GM12878 (cell line): ENCODE results near the gene RANBP6. TPM values are rescaled to one million over a fixed set of nuclear protein-coding genes. Genes with fewer than 3 reads are reported as not detected.

ENCODE experiments used
- CREM ChIP-seq: IDR thresholded peaks from 2 replicates; pipeline ENCODE4 v1.6.1; 2014; ENCODE audit warnings: antibody characterized with exemption, low read depth
- DPF2 ChIP-seq: fragments of 450-650 bp; IDR thresholded peaks from 2 replicates; pipeline ENCODE4 v1.6.1; 2017; ENCODE audit warnings: mild to moderate bottlenecking
- HDAC6 ChIP-seq: fragments of 200-600 bp; sonication (generic); IDR thresholded peaks from one replicate; pipeline ENCODE4 v1.8.0; 2017; ENCODE audit warnings: antibody characterized with exemption; ENCODE audit not compliant: unreplicated experiment
- JUND ChIP-seq: IDR thresholded peaks from 2 replicates; pipeline ENCODE4 v1.6.1; 2012; ENCODE audit warnings: low read depth, mild to moderate bottlenecking, low read length, improper control_type of control experiment, moderate library complexity
- NR2C1 ChIP-seq: fragments of 450-650 bp; IDR thresholded peaks from 2 replicates; pipeline ENCODE4 v1.6.1; 2017; ENCODE audit warnings: antibody characterized with exemption, mild to moderate bottlenecking, moderate library complexity
- RAD21 ChIP-seq: IDR thresholded peaks from 2 replicates; pipeline ENCODE4 v1.6.1; 2011; ENCODE audit warnings: mild to moderate bottlenecking, low read depth, low read length, moderate library complexity; ENCODE audit not compliant: insufficient read depth
- RB1 ChIP-seq: fragments of 450-650 bp; formaldehyde crosslinking; IDR thresholded peaks from 2 replicates; pipeline ENCODE4 v1.6.1; 2017; ENCODE audit warnings: mild to moderate bottlenecking, borderline replicate concordance
- SMC3 ChIP-seq: IDR thresholded peaks from 2 replicates; pipeline ENCODE4 v1.6.1; 2011; ENCODE audit warnings: low read length, improper control_type of control experiment, borderline replicate concordance
- ZBTB11 ChIP-seq: fragments of 450-650 bp; formaldehyde crosslinking; IDR thresholded peaks from 2 replicates; pipeline ENCODE4 v1.5.0; 2022; ENCODE audit warnings: mild to moderate bottlenecking, missing genetic modification characterization
- polyA plus RNA-seq, 11 experiments: library from polyadenylated mRNA; depleted of rRNA in 4 of 11; unstranded in 6 of 11; stranded (reverse) in 5 of 11; fragments of >200 nt; fragmentation: Nextera tagmentation in 4 of 11; fragmentation: Illumina TruSeq in 1 of 11; extraction: Ambion mirVana in 4 of 11; extraction: Trizol in 1 of 11; gene quantifications; 1 replicate in 1 of 11; 2 replicates in 10 of 11; pipeline versions ENCODE4 v1.2.1 to v1.2.3, GENCODE V29; 2011 to 2016; ENCODE audit warnings: inconsistent platforms in 2 of 11, missing spikeins in 2 of 11, low read depth in 1 of 11
- total RNA-seq, 4 experiments: library from RNA; depleted of rRNA in 3 of 4; stranded (reverse); fragments of >200 nt in 3 of 4; fragmentation: Illumina TruSeq in 1 of 4; extraction: Trizol in 1 of 4; gene quantifications; 2 replicates each; pipeline versions ENCODE4 v1.2.1 to v1.2.3, GENCODE V29; 2013 to 2021

Gene RANBP6
- total and polyA plus RNA-seq, 10 of the 15 experiments (the other 5 are each of a cell fraction or from before 2014, with no cell fraction given) = 10.9 to 26.9 (median 19.4) TPM

- no peak for TF ChIP-seq ZBTB11 (CRISPR knock-in tag)
- TF ChIP-seq NR2C1 = no peak
- no peak for TF ChIP-seq DPF2
- TF ChIP-seq RAD21 = no peak
- no peak for TF ChIP-seq JUND
- TF ChIP-seq CREM = peak; percentile 97
- TF ChIP-seq HDAC6 = no peak
- no peak for TF ChIP-seq SMC3
- TF ChIP-seq RB1 = no peak
These were observed 7.0 kb downstream of the RANBP6 start (continued) for GRCh38 chr9:6008169-6008979.
